HepG2 (cell line): ENCODE results near the gene LRP5. TPM values are rescaled to one million over a fixed set of nuclear protein-coding genes. Genes with fewer than 3 reads are reported as not detected.

Source experiments
- FOXA3 ChIP-seq: IDR thresholded peaks from 2 replicates; pipeline ENCODE4 v1.6.1; 2016; ENCODE audit warnings: missing genetic modification reagents, missing compliant biosample characterization
- KDM2A ChIP-seq: sonication (generic); formaldehyde crosslinking; IDR thresholded peaks from 2 replicates; pipeline ENCODE4 v1.4.0; 2020; ENCODE audit warnings: low read depth, missing genetic modification reagents, borderline replicate concordance
- MED13 ChIP-seq: sonication (generic); formaldehyde crosslinking; IDR thresholded peaks from 2 replicates; pipeline ENCODE4 v1.5.0; 2020; ENCODE audit warnings: missing genetic modification reagents
- NCOA5 ChIP-seq: sonication (generic); formaldehyde crosslinking; IDR thresholded peaks from 2 replicates; pipeline ENCODE4 v1.4.0; 2020; ENCODE audit warnings: missing genetic modification reagents
- NFKB2 ChIP-seq: sonication (generic); formaldehyde crosslinking; IDR thresholded peaks from 2 replicates; pipeline ENCODE4 v1.4.0; 2020; ENCODE audit warnings: missing genetic modification reagents, borderline replicate concordance
- NRL ChIP-seq: sonication (generic); formaldehyde crosslinking; IDR thresholded peaks from 2 replicates; pipeline ENCODE4 v1.5.0; 2020; ENCODE audit warnings: missing genetic modification reagents, mild to moderate bottlenecking, moderate library complexity, borderline replicate concordance
- PAX8 ChIP-seq: sonication (generic); formaldehyde crosslinking; IDR thresholded peaks from 2 replicates; pipeline ENCODE4 v1.8.0; 2022; ENCODE audit warnings: mild to moderate bottlenecking, missing genetic modification reagents, borderline replicate concordance
- POLR2A ChIP-seq, 2 experiments: IDR thresholded peaks; 2 replicates each; pipeline ENCODE4 v1.6.1; 2011; ENCODE audit warnings: low read depth in 2 of 2, low read length in 2 of 2, mild to moderate bottlenecking in 1 of 2, moderate library complexity in 1 of 2; ENCODE audit not compliant: insufficient read depth in 1 of 2
- RCOR2 ChIP-seq: IDR thresholded peaks from 2 replicates; pipeline ENCODE4 v1.6.1; 2016; ENCODE audit warnings: missing biosample characterization, missing genetic modification reagents
- ZFP37 ChIP-seq: sonication (generic); formaldehyde crosslinking; IDR thresholded peaks from 2 replicates; pipeline ENCODE4 v1.4.0; 2020; ENCODE audit warnings: missing genetic modification reagents, borderline replicate concordance
- ZNF143 ChIP-seq: sonication (generic); formaldehyde crosslinking; IDR thresholded peaks from 2 replicates; pipeline ENCODE4 v1.4.0; 2020; ENCODE audit warnings: missing genetic modification reagents
- ZNF292 ChIP-seq: sonication (generic); formaldehyde crosslinking; IDR thresholded peaks from 2 replicates; pipeline ENCODE4 v1.8.1; 2022; ENCODE audit warnings: mild to moderate bottlenecking, low read depth, missing genetic modification reagents, borderline replicate concordance
- ZNF343 ChIP-seq: sonication (generic); formaldehyde crosslinking; IDR thresholded peaks from 2 replicates; pipeline ENCODE4 v1.4.0; 2020; ENCODE audit warnings: mild to moderate bottlenecking, missing genetic modification reagents
- ZNF607 ChIP-seq: sonication (generic); formaldehyde crosslinking; IDR thresholded peaks from 2 replicates; pipeline ENCODE4 v1.5.1; 2020; ENCODE audit warnings: missing genetic modification reagents, mild to moderate bottlenecking, borderline replicate concordance
- ZNF746 ChIP-seq: sonication (generic); formaldehyde crosslinking; IDR thresholded peaks from 2 replicates; pipeline ENCODE4 v1.8.0; 2022; ENCODE audit warnings: mild to moderate bottlenecking, missing genetic modification reagents
- ZNF766 ChIP-seq: sonication (generic); formaldehyde crosslinking; IDR thresholded peaks from 2 replicates; pipeline ENCODE4 v1.5.0; 2020; ENCODE audit warnings: missing genetic modification reagents, borderline replicate concordance
- ZNF816 ChIP-seq: sonication (generic); formaldehyde crosslinking; IDR thresholded peaks from 2 replicates; pipeline ENCODE4 v1.8.0; 2022; ENCODE audit warnings: missing genetic modification reagents, mild to moderate bottlenecking, borderline replicate concordance
- polyA plus RNA-seq, 8 experiments: library from polyadenylated mRNA; depleted of rRNA in 3 of 8; stranded (reverse) in 7 of 8; unstranded in 1 of 8; fragments of >200 nt; fragmentation: Illumina TruSeq in 4 of 8; extraction: Trizol in 4 of 8; gene quantifications; 2 replicates each; pipeline versions ENCODE4 v1.2.1 to v1.2.3, GENCODE V29; 2011 to 2016; ENCODE audit warnings: low read depth in 4 of 8, missing spikeins in 1 of 8, mixed read lengths in 1 of 8; ENCODE audit not compliant: insufficient read depth in 1 of 8
- total RNA-seq, 5 experiments: library from RNA; depleted of rRNA; stranded (reverse); fragments of >200 nt; fragmentation: Illumina TruSeq; extraction: Trizol; gene quantifications; 2 replicates each; pipeline ENCODE4 v1.2.3, GENCODE V29; 2016; ENCODE audit warnings: low read depth in 1 of 5
- TF ChIP-seq, protein P1 (sequence below): IDR thresholded peaks from 2 replicates; pipeline ENCODE4 v1.6.1; 2016; ENCODE audit warnings: low read depth, missing genetic modification reagents, missing compliant biosample characterization
- TF ChIP-seq, protein P2 (sequence below): sonication (generic); formaldehyde crosslinking; IDR thresholded peaks from 2 replicates; pipeline ENCODE4 v1.8.1; 2023; ENCODE audit warnings: mild to moderate bottlenecking, missing genetic modification reagents
- TF ChIP-seq, protein P3 (sequence below): sonication (generic); formaldehyde crosslinking; IDR thresholded peaks from 2 replicates; pipeline ENCODE4 v1.5.0; 2020; ENCODE audit warnings: missing genetic modification reagents
- TF ChIP-seq, protein P4 (sequence below): sonication (generic); formaldehyde crosslinking; IDR thresholded peaks from 2 replicates; pipeline ENCODE4 v1.9.0; 2022; ENCODE audit warnings: low read depth, missing genetic modification reagents

The LRP5 gene
- total and polyA plus RNA-seq, 2 of the 13 experiments (the other 11 are each of a cell fraction or from before 2014, with no cell fraction given): 40.4 to 64.0 TPM

DNA sequence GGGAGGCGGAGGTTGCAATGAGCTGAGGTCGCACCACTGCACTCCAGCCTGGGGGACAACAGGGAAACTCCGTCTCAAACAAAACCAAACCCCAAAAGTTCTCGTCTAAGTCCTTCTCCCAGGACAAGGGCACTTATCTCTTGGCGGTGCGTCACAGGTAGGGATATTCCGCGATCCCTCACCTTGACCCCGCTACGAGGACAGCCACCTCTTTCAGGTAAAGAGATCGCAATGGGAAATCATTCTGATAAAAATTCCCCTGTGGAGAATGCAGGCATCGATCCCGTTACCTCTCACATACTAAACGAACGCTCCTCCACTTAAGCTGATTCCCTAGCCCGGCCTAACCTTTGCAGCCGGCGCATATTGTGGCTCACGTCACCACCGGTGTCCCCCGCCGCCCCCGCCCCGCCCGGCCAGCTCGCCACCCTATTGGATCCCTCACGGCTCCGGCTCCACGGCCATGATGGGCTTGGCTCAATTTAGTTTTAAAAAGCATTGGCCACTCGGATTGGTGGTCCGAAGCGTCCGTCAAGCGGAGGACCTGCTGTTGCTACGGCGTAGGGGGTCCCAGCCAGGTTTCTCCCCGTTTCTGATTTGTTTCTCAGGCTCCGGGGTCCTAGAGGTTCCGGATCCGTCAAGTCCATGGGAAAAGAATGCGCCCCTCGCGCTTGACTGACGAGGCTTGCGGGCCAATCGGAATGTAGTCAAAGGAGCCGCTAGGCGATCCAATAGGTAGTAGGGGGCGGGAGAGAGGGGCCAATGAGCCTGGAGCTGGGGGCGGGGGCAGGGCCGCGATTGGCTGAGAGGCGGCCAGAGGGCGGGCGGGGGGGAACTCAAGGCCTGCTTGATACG, 147.7 kb downstream of the LRP5 start (continued):
- TF ChIP-seq, protein P1, sequence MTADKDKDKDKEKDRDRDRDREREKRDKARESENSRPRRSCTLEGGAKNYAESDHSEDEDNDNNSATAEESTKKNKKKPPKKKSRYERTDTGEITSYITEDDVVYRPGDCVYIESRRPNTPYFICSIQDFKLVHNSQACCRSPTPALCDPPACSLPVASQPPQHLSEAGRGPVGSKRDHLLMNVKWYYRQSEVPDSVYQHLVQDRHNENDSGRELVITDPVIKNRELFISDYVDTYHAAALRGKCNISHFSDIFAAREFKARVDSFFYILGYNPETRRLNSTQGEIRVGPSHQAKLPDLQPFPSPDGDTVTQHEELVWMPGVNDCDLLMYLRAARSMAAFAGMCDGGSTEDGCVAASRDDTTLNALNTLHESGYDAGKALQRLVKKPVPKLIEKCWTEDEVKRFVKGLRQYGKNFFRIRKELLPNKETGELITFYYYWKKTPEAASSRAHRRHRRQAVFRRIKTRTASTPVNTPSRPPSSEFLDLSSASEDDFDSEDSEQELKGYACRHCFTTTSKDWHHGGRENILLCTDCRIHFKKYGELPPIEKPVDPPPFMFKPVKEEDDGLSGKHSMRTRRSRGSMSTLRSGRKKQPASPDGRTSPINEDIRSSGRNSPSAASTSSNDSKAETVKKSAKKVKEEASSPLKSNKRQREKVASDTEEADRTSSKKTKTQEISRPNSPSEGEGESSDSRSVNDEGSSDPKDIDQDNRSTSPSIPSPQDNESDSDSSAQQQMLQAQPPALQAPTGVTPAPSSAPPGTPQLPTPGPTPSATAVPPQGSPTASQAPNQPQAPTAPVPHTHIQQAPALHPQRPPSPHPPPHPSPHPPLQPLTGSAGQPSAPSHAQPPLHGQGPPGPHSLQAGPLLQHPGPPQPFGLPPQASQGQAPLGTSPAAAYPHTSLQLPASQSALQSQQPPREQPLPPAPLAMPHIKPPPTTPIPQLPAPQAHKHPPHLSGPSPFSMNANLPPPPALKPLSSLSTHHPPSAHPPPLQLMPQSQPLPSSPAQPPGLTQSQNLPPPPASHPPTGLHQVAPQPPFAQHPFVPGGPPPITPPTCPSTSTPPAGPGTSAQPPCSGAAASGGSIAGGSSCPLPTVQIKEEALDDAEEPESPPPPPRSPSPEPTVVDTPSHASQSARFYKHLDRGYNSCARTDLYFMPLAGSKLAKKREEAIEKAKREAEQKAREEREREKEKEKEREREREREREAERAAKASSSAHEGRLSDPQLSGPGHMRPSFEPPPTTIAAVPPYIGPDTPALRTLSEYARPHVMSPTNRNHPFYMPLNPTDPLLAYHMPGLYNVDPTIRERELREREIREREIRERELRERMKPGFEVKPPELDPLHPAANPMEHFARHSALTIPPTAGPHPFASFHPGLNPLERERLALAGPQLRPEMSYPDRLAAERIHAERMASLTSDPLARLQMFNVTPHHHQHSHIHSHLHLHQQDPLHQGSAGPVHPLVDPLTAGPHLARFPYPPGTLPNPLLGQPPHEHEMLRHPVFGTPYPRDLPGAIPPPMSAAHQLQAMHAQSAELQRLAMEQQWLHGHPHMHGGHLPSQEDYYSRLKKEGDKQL (CRISPR knock-in tag): 0 out of 2 replicates have a peak, but pooled peaks have one; percentile 29
- TF ChIP-seq ZNF766 (CRISPR knock-in tag): no peak
- no peak for TF ChIP-seq ZNF143 (CRISPR knock-in tag)
- TF ChIP-seq, protein P2, sequence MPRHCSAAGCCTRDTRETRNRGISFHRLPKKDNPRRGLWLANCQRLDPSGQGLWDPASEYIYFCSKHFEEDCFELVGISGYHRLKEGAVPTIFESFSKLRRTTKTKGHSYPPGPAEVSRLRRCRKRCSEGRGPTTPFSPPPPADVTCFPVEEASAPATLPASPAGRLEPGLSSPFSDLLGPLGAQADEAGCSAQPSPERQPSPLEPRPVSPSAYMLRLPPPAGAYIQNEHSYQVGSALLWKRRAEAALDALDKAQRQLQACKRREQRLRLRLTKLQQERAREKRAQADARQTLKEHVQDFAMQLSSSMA (CRISPR knock-in tag): no peak
- no peak for TF ChIP-seq ZNF607 (CRISPR knock-in tag)
- no peak for TF ChIP-seq ZNF292
- no peak for TF ChIP-seq ZFP37 (CRISPR knock-in tag)
- TF ChIP-seq ZNF816 (CRISPR knock-in tag): peak; percentile 54; the same call in 1 of the 2 replicates
- TF ChIP-seq, protein P3, sequence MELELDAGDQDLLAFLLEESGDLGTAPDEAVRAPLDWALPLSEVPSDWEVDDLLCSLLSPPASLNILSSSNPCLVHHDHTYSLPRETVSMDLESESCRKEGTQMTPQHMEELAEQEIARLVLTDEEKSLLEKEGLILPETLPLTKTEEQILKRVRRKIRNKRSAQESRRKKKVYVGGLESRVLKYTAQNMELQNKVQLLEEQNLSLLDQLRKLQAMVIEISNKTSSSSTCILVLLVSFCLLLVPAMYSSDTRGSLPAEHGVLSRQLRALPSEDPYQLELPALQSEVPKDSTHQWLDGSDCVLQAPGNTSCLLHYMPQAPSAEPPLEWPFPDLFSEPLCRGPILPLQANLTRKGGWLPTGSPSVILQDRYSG (CRISPR knock-in tag): no peak
- peak; percentile 59; the same call in 1 of the 2 replicates for TF ChIP-seq FOXA3 (CRISPR knock-in tag)
- no peak for TF ChIP-seq ZNF746 (CRISPR knock-in tag)
- TF ChIP-seq NRL: no peak; the same call in 1 of the 2 replicates
- TF ChIP-seq POLR2A (IDR thresholded peaks at IDR 0.05; ENCODE audit: insufficient read depth in 1 of 2, low read depth in 2 of 2, low read length in 2 of 2): peak; percentile 21 to 54; a peak in 3 of 4 replicates
- TF ChIP-seq ZNF343 (CRISPR knock-in tag): no peak
- 0 out of 2 replicates have a peak, but pooled peaks have one; percentile 42 for TF ChIP-seq RCOR2
- no peak for TF ChIP-seq NCOA5 (CRISPR knock-in tag)
- no peak for TF ChIP-seq PAX8
- 0 out of 2 replicates have a peak, but pooled peaks have one; percentile 17 for TF ChIP-seq NFKB2 (CRISPR knock-in tag)
- TF ChIP-seq, protein P4, sequence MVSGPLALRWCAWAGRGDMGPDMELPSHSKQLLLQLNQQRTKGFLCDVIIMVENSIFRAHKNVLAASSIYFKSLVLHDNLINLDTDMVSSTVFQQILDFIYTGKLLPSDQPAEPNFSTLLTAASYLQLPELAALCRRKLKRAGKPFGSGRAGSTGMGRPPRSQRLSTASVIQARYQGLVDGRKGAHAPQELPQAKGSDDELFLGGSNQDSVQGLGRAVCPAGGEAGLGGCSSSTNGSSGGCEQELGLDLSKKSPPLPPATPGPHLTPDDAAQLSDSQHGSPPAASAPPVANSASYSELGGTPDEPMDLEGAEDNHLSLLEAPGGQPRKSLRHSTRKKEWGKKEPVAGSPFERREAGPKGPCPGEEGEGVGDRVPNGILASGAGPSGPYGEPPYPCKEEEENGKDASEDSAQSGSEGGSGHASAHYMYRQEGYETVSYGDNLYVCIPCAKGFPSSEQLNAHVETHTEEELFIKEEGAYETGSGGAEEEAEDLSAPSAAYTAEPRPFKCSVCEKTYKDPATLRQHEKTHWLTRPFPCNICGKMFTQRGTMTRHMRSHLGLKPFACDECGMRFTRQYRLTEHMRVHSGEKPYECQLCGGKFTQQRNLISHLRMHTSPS: no peak
- peak; percentile 38; the same call in 1 of the 2 replicates for TF ChIP-seq KDM2A
- no peak for TF ChIP-seq MED13
